ENCODE measurements around the gene CDH18. TPM values are rescaled to one million over a fixed set of nuclear protein-coding genes. Genes with fewer than 3 reads are reported as not detected.

The CDH18 gene
- total RNA-seq, 2 donors from 2014 or later, result 0.60 TPM; not detected in 1

DNA sequence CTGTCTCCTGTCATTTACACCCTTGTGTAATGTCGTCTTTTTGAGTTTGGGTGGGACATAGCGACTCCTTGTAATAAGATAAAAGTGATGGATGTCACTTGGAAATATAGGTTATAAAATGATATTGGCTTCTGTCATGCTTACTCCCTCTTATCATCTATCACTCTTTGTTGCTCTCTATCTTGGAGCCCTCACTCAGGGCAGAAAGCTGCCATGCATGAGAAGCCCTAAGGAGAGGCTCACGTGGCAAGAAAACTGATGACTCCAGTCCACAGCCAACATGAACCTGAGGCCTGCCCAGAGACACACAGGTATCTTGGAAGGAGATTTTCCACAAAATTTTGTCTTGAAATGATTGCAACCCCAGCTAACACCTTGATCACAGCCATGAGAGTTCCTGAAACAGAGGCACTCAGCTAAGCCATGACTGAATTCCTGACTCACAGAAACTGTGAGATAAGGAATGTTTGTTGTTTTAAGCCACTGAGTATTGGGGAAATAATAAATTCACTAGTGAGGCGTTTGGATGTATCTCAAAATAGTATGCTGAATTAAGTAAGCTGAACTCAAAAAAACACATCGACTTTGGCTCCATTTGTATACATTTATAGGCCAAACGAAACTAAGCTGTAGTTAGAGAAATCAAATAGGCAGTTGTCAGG, 216.7 kb downstream of the CDH18 start:
- no peak for DNase-seq (ENCODE audit: low spot score)
- intact Hi-C loops (cut with DNase I), result no loop called here

DNA sequence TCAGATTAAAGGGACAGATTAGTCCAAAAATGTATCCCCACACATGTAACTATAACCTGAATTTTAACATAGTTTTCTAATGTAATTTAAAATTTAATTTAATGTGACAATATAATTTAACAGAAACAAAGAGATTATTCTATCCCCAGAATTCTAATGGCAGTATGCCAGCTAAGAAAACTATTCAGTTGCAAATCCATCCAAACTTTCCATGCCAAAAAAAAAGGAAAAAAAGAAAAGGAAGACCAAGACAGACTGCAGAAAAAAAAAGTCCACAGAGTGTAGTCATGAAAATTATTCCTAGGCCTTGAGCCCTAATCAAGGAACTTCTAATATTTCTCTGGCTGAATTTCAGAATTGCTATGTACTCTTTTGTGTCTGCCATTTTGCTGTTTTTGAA, 217.6 kb downstream of the CDH18 start:
- intact Hi-C loops (cut with DNase I), result no loop called here
- no peak for DNase-seq (ENCODE audit: low spot score)

DNA sequence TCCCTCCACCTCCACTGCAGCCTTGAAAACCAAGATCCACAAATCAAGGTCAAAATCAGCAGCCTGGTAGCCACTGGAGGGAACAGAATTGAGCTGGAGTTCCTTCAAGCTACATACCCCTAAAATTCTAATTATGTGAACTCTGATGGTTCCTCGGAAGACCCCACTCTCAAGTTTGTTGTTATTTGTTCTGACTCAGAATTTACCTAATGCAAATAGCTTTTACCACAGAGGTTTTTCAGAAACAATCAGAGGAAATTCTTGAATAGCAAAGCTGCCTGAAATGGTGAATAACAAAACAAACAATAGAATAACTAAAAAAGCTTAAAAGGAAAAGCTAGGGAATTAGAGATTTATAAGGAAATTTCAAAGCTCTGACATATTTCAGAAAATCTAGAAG, 220.0 kb downstream of the CDH18 start:
- DNase-seq (ENCODE audit: low spot score), result no peak
- intact Hi-C loops (cut with DNase I), result no loop called here

DNA sequence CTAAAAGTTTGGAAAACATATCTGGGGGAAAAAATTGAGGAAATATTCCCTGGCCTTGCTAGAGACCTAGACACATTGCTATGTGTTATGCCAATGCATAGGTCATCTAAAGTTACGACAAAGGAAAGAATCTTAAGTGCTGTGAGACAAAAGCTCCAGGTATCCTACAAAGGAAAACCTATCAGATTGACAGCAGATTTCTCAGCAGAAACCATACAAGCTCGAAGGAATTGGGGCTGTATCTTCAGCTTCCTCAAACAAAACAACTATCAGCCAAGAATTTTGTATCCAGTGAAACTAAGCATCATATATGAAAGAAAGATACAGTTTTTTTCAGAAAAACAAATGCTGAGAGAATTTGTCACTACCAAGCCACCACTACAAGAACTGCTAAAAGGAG, 234.4 kb downstream of the CDH18 start:
- DNase-seq (ENCODE audit: low spot score), result no peak
- intact Hi-C loops (cut with DNase I), result no loop called here

DNA sequence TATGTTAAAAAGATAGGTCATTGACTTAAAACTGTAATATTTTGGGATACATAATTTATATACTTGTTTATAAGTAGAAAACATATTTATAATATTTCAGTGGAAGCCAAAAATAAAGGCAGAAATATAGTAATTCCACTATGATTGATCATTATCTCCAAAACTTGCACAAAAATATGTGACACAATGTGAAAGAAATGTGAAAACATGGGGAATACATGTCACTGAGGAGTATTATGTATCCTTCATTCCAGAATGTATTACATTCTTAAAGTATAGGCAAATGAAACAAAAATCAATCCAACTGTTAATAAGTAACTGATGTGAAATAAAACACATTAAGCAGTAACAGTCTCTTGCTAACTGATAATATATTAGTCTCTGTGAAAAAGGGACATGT, 236.7 kb downstream of the CDH18 start:
- intact Hi-C loops (cut with DNase I), result no loop called here
- no peak for DNase-seq (ENCODE audit: low spot score)

DNA sequence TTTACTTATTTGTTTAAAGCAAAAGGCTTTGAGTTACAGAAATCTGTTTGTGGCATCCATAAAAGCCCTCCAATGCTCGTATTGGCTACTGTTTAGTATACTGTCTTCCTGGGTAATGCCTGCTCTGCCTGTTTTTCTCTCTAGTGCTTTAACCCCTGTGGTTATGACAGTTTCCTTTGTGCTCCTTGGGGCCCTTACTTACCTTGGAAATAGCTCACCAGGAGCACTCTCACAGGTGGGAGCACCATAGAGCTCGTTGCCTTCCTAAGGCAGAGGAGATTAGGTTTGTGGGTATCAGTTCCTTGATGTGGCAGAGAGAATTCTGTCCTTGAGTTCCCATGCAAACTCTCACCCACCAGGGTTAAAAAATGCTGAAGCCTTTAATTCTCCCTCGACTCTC, 242.8 kb downstream of the CDH18 start:
- intact Hi-C loops (cut with DNase I), result no loop called here
- no peak for DNase-seq (ENCODE audit: low spot score)

DNA sequence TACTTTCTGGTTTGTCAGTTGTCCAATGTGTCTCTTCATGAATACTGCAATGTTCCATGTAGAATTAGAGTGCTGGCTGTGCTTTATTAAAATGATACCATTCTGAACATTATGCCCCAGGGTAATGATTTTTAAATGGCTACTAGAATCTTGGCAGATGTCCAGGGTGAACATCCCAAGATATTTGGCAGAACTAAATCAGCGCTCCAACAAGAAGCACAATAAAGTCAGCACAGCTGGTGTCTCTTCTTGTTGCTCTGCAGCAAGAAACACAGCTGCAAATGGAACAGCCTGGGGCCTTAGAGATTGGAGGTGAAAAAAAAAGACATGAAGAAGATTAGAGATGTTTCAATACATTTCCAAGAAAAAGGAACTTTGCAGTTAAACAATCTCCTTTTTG, 248.3 kb downstream of the CDH18 start:
- DNase-seq (ENCODE audit: low spot score), result no peak
- intact Hi-C loops (cut with DNase I), result no loop called here

DNA sequence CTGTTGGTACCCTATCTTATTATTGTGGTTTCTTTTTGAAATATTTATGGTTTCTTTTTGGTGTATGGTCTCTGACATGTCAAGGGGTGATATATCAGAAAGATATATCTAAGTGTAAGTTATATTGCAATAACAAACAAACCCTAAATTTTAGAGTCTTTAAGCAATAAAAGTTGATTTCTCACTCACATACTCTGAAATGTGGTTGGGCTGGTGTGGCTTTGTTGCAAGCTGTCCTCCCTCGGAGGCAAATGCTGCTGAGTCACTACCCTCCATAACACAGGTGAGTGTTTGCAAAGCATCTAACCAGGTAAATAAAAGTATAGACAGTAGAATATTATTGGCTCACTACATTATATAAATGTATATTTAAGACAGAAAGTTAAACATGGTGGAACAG, 253.2 kb downstream of the CDH18 start:
- DNase-seq (ENCODE audit: low spot score), result no peak
- intact Hi-C loops (cut with DNase I), result no loop called here

DNA sequence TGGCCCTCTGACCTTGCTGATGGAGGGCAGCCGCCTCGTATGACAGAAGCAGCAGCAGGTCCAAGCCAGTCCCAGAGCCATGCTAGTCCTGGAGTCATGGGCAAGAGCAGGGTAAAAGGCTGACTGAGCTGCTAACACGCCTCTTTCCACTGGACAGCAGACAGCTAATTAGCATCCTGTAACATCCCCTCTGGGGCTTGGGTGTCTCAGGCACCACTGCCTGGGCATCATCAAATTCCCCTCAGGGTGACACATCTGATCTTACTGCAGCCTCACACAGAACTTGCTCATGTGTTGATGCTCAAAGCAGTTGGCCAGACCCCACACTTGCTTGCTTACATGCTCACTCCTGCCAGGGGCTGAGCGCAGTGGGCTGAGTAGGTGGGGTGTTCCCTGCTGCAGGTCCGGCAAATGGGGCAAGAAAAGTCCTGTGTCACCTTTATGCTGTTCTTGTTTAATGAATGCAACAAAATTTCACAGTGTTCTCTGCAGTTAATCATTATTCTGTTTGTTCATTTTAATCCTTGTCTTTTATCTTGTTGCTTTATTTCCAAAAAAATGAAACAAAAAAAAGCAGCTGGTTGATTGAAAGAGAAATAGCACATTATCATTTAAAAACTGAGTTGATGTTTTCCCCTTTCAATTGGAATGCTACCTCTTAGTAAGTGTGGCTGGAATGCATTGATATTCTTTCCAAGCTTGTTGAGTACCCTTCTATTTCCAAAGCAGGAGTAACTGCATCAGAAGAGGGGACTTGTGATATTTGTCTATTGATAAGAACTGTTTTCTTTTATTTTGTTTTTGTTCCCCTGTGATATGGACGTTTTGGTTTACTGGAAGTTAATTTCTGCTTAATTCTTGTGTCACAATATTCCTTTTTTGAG, 254.1 kb downstream of the CDH18 start:
- intact Hi-C loops (cut with DNase I), result no loop called here

DNA sequence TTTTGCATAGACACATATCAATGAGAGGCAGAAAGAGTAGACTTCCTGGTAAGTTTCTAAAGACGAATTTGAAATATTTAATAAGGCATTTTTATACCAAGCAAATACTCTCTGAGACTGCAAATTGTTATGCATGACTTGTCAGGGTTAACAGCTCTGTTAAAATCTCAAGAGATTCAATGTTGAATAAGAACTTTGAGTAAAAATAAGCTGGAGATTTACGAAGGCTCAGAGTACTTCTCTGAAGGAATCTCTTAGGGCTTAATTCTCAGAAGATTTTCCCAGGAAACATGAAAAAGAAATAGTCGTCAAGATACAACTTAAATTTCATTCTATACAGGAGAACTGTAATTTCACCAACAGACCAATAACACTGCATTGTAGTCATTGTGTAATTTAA, 259.4 kb downstream of the CDH18 start:
- intact Hi-C loops (cut with DNase I), result no loop called here
- no peak for DNase-seq (ENCODE audit: low spot score)

More for the DNA sequence above, 254.1 kb downstream of the CDH18 start:
- no peak for DNase-seq (ENCODE audit: low spot score)

DNA sequence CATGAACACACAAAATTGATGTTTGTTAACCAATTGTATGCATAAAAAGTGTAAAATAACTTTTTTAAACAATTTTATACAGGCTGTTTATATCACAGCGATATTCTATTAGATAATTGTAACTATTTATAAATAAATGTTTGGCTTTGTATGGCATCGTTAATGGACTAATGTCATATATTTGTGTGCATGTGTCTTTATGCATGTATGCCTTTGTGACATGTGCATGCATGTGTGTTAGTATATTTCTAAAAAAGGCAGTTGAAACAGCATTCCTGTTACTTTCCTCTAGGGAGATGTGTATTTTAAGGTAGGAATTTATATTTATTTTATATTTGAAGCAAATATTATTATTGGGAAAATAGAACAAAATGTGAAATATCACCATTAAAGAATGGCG, 268.9 kb downstream of the CDH18 start:
- intact Hi-C loops (cut with DNase I), result no loop called here
- no peak for DNase-seq (ENCODE audit: low spot score)

DNA sequence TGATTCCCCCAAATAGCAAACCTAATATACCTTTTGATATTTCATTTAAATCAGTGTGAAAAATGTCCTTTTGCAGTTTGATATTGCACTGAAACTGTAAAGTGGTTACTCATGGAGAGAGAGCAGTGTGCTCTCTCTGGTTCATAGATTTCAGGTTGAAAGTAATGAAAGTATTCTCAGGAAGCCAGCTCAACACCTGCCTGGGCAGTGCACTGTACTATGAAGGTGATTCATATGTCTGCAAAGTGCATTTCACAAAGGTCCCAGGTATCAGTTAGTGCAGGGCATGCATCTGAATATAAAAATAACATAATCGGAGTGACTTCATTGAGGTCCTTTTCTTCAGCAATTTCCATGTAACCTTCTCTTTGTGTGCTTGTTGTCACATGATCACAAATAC, 274.3 kb downstream of the CDH18 start:
- intact Hi-C loops (cut with DNase I), result no loop called here
- no peak for DNase-seq (ENCODE audit: low spot score)

DNA sequence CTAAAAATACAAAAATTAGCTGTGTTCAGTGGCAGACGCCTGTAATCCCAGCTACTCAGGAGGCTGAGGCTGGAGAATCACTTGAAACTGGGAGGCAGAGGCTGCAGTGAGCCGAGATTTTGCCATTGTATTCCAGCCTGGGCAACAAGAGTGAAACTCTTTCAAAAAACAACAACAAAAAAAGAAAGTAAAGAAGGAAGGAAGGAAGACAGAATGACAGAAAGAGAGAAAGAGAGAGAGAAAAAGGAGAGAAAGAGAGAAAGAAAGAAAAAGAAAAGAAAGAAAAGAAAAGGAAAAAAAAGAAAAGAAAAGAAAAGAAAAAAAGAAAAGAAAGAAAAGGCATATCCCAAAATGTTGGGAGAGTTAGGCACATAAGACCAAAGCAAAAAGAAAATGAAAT, 278.6 kb downstream of the CDH18 start:
- intact Hi-C loops (cut with DNase I), result no loop called here

DNA sequence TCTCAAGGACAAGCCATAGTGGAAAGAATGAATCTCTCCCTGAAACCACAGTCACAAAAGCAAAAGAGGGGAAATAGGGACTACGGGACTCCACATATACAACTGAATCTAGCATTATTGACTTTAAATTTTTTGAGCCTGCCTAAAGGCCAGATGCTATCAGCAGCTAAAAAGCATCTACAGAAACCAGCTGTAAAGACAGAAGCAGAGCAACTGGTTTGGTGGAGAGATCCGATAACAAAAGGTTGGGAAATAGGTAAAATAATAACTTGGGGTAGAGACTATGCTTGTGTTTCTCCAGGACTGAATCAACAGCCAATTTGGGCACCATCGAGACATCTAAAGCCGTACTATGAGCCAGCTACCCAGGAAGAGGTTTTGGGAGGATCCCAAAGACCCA, 281.2 kb downstream of the CDH18 start:
- intact Hi-C loops (cut with DNase I), result no loop called here

More for the DNA sequence above, 278.6 kb downstream of the CDH18 start:
- no peak for DNase-seq (ENCODE audit: low spot score)

DNA sequence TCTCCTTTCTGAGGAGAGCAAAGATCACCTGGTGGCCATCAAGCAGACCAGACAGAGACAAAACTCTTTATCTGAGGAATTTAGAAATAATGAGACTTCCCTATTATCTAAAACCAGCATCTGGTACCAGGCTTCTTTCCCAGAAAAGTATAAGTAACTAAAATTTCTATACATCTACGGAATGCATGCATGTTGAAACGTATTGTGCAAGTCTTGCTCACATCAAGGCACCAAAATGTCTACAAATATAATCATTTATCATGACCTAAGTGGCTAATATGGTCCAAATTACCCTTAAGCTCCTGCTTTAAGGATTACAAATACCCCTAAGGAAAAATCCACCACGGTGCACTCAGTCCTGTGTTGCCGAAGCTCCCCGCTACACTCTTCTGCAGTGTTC, 286.3 kb downstream of the CDH18 start:
- DNase-seq (ENCODE audit: low spot score), result no peak
- intact Hi-C loops (cut with DNase I), result no loop called here

More for the DNA sequence above, 281.2 kb downstream of the CDH18 start:
- no peak for DNase-seq (ENCODE audit: low spot score)

DNA sequence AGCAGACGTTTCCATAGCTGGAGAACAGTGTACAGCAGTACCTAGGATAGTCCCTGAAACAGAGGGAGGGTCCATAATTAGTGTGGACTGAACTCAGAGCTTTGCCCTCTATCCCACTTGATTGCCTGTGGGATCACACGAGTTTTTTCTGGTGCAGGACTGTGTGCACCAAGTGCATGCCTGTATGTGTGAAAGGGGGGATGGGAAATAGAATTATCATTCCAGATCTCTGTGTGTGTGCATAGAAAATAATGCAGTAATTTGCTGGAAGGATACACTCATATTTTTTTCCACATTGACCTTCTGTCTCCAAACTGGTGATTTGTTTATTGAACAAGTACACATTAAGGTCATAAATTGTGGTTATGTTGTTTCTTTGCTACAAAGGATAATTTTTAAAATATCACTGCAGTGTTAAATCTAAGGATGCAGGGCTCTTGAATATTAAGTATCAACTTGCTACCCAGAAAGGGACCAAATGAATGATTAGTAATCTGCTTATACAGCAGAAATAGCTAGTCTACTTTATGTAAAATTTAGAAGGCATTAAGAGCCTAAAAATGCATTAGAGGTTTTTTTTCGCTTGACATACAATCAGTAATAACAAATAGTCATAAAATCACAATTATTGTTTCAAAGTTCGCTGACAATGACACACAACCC, 292.9 kb downstream of the CDH18 start:
- intact Hi-C loops (cut with DNase I), result no loop called here
- no peak for DNase-seq (ENCODE audit: low spot score)

DNA sequence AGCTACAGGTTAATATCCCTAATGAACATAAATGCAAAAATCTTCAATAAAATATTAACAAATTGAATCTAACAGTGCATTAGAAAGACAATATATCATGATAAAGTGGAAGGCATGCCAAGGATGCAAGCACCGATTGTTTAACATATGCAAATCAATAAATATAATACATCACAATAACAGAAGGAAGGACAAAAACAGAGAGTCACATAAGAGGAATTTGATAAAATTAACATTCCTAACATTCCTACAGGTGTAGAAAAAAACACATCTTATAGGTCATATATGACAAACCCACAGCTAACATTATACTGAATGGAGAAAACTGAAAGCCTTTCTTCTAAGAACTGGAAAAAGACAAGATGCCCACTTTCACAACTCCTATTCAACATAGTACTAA, 297.0 kb downstream of the CDH18 start:
- no peak for DNase-seq (ENCODE audit: low spot score)
- intact Hi-C loops (cut with DNase I), result no loop called here

DNA sequence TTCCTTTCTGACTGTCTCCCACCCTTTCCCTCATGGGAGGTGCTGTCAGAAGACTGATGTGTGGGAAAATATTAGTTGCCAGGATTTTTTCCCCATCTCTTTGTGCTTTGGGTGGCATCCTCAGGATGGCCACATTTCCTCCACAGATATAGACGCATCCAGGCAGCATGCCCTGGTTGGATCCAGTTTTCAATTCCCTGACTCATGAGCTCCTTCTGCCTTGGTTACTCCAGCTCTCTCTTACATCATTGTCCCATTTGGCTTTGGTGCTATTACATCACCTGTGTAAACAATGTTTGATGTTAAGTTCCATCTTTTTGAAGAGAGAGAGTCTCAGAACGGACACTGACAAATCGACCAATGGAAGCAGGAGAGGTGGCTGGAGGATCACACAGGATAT, 302.5 kb downstream of the CDH18 start:
- no peak for DNase-seq (ENCODE audit: low spot score)
- intact Hi-C loops (cut with DNase I), result no loop called here

DNA sequence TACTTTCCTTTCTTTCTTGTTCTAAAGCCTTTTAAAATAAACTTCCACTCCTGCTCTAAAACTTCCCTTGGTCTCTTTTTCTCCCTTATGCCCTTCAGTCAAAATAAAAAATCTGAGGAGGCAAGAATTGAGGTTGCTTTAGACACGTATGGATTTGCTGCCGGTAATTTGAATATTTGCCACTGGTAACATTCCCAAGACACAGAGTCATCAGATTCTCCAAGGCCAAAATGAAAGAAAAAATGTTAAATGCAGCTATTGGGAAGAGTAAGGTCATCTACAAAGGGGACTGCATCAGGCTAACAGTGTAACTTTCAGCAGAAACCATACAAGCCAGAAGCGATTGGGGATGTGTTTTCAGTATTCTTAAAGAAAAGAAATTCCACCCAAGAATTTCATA, 311.1 kb downstream of the CDH18 start:
- DNase-seq (ENCODE audit: low spot score), result no peak
- intact Hi-C loops (cut with DNase I), result no loop called here

DNA sequence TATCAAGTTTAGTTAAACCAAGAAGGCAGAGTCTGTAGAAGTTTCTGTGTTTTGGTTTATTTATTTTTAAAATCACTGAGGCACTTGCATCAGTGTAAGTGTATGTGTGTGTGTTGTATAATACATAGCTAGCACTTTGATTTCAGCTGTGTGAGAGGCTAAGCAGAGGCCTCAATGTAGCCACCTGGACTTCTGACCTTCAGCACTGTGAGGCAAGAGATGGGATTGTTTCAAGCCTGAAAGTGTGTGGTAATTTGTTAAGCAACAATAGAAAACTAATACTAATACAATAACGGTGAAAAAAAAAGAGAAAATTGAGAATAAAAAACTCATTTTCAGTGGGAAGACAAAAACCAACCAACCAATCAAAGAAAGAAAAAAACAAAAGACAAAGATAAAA, 327.3 kb downstream of the CDH18 start:
- DNase-seq (ENCODE audit: low spot score), result no peak
- intact Hi-C loops (cut with DNase I), result no loop called here

Data from posterior vena cava (tissue), 2 donors.